Caco-2 (cell line): ENCODE data around the gene STT3B. TPM values are rescaled to one million over a fixed set of nuclear protein-coding genes. Genes with fewer than 3 reads are reported as not detected.

Experiments
- BruUV-seq: library from RNA; stranded (reverse); fragments of 400-500 nt; replicated peaks from 2 replicates; lab custom pipeline; 2021; lab: Mats Ljungman, UMichigan
- CTCF ChIA-PET: fragments of 300-600 bp; sonication (Branson Sonifier 250); formaldehyde crosslinking; loops from one replicate; lab custom pipeline; 2022; ENCODE audit warnings: antibody characterized with exemption; lab: Charles Lee
- POLR2A ChIA-PET: fragments of 300-600 bp; sonication (Branson Sonifier 250); formaldehyde crosslinking; loops from one replicate; lab custom pipeline; 2022; ENCODE audit warnings: antibody characterized with exemption; lab: Charles Lee
- DNase-seq, 2 experiments: peaks; one replicate each; pipeline versions ENCODE4 v3.0.0 to v3.0.0-alpha.2; 2020 to 2022
- H3K27me3 ChIP-seq: replicated peaks from 2 replicates; pipeline ENCODE4 v1.6.0; 2011; ENCODE audit warnings: low read length; ENCODE audit not compliant: control insufficient read depth, insufficient read depth
- H3K36me3 ChIP-seq: 2 replicates; pipeline ENCODE4 v1.5.1; 2011; ENCODE audit warnings: low read length; ENCODE audit not compliant: control insufficient read depth, insufficient read depth
- H3K4me1 ChIP-seq: fragments of 250-450 bp; sonication (Bioruptor Pico); 2 replicates; pipeline ENCODE4 v1.5.1; 2020; ENCODE audit warnings: mild to moderate bottlenecking
- H3K4me3 ChIP-seq: 2 replicates; pipeline ENCODE4 v1.5.1; 2011; ENCODE audit warnings: low read depth, mild to moderate bottlenecking, control low read depth, low read length
- H3K9me3 ChIP-seq: fragments of 250-450 bp; sonication (Bioruptor Pico); 2 replicates; pipeline ENCODE4 v1.5.1; 2020; ENCODE audit warnings: mild to moderate bottlenecking, moderate library complexity
- H3K27ac Mint-ChIP-seq: one replicate; pipeline ENCODE4 v1.8.0; 2022; ENCODE audit warnings: mixed read lengths; ENCODE audit not compliant: unreplicated experiment
- H3K27me3 Mint-ChIP-seq: one replicate; pipeline ENCODE4 v1.8.0; 2022; ENCODE audit warnings: mixed read lengths; ENCODE audit not compliant: insufficient read depth, unreplicated experiment
- H3K36me3 Mint-ChIP-seq: one replicate; pipeline ENCODE4 v1.8.0; 2022; ENCODE audit warnings: mild to moderate bottlenecking, mixed read lengths; ENCODE audit not compliant: insufficient read depth, unreplicated experiment
- H3K4me1 Mint-ChIP-seq: one replicate; pipeline ENCODE4 v1.8.0; 2022; ENCODE audit warnings: low read depth, mixed read lengths; ENCODE audit not compliant: unreplicated experiment
- H3K4me3 Mint-ChIP-seq: one replicate; pipeline ENCODE4 v1.8.0; 2022; ENCODE audit warnings: mild to moderate bottlenecking, moderate library complexity, mixed read lengths; ENCODE audit not compliant: unreplicated experiment
- H3K9me3 Mint-ChIP-seq: one replicate; pipeline ENCODE4 v1.8.0; 2022; ENCODE audit warnings: mixed read lengths; ENCODE audit not compliant: unreplicated experiment
- intact Hi-C: fragments of 100-400 bp; cut with micrococcal nuclease; formaldehyde crosslinking; loops from one replicate; pipeline ENCODE4 v1.10.0; 2022; ENCODE audit not compliant: unreplicated experiment
- total RNA-seq: library from RNA; stranded (reverse); gene quantifications from 2 replicates; pipeline ENCODE4 v1.2.3, GENCODE V29; 2022
- TF ChIP-seq, protein P1 (sequence below), 2 experiments: fragments of 200-600 bp in 1 of 2; IDR thresholded peaks; 1 replicate in 1 of 2; 2 replicates in 1 of 2; pipeline versions ENCODE4 v1.5.1 to v1.8.0; 2011 to 2022; ENCODE audit warnings: antibody characterized with exemption in 1 of 2, control low read depth in 1 of 2, inconsistent platforms in 1 of 2, low read depth in 1 of 2, low read length in 1 of 2, mild to moderate bottlenecking in 1 of 2, moderate library complexity in 1 of 2; ENCODE audit not compliant: insufficient read depth in 1 of 2, severe bottlenecking in 1 of 2, unreplicated experiment in 1 of 2

STT3B gene
- total RNA-seq, 1 experiment from 2014 or later = 162 TPM

DNA sequence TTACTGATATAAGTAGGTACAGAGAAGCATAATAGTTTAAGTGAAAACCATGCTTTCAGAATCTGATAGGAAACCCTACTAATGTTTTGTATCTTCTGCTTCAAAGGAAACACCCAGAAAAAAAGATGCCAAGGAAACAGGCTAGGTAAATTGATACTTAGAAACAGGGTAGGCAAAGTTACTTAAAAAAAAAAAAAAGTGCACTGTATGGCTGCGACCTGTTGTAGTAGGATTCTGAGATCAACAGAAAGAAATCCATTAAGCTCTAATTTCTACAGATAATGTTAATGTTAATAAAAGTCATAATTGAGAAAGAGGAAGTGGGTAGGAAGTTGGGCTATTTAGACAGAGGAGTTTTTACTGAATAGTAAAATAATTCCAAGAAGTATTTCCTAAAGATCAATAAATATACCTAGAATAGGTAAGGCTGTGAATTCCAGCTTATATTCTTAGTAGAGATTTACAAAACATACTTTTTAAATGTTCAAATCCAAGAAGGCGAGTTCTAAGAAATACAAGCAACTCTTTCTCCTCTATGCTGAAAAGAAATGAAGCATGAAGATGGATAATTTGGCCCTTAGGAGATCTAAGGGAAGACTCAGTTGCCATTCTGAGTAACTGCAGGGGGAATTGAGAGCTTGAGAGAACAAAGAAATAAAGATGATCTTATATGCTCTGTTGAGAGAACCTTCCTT lies 24.1 kb upstream of the STT3B start:
- no TSS peak for BruUV-seq
- intact Hi-C loops = no loop called here
- peaks cover 2% of the 10 kb centered on the region for H3K27me3 Mint-ChIP-seq
- no peak overlapping the region for H3K4me3 Mint-ChIP-seq
- no peak overlapping the region for H3K4me3 ChIP-seq
- no peaks in the 10 kb centered on the region for H3K36me3 Mint-ChIP-seq
- no peaks in the 10 kb centered on the region for H3K36me3 ChIP-seq
- DNase-seq = no peak
- H3K9me3 Mint-ChIP-seq = no peaks in the 10 kb centered on the region
- no peaks in the 10 kb centered on the region for H3K9me3 ChIP-seq
- CTCF ChIA-PET = no interaction called here
- H3K27ac Mint-ChIP-seq = no peak overlapping the region
- no peaks in the 10 kb centered on the region for H3K4me1 Mint-ChIP-seq
- no peaks in the 10 kb centered on the region for H3K27me3 ChIP-seq
- TF ChIP-seq, protein P1, sequence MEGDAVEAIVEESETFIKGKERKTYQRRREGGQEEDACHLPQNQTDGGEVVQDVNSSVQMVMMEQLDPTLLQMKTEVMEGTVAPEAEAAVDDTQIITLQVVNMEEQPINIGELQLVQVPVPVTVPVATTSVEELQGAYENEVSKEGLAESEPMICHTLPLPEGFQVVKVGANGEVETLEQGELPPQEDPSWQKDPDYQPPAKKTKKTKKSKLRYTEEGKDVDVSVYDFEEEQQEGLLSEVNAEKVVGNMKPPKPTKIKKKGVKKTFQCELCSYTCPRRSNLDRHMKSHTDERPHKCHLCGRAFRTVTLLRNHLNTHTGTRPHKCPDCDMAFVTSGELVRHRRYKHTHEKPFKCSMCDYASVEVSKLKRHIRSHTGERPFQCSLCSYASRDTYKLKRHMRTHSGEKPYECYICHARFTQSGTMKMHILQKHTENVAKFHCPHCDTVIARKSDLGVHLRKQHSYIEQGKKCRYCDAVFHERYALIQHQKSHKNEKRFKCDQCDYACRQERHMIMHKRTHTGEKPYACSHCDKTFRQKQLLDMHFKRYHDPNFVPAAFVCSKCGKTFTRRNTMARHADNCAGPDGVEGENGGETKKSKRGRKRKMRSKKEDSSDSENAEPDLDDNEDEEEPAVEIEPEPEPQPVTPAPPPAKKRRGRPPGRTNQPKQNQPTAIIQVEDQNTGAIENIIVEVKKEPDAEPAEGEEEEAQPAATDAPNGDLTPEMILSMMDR (IDR thresholded peaks at IDR 0.05; ENCODE audit: insufficient read depth in 1 of 2, low read depth in 1 of 2, low read length in 1 of 2, severe bottlenecking in 1 of 2, unreplicated experiment in 1 of 2) = no peak
- H3K4me1 ChIP-seq = no peaks in the 10 kb centered on the region
- POLR2A ChIA-PET = interaction anchor here (1.0 kb wide), 1 partner anchor 24 kb away, joined by 3 read pairs; the partner anchor contains the start of gene STT3B

- Histone ChIP-seq H3K27me3 (no peaks in the 10 kb centered on the region), H3K4me3 (no peak overlapping the region), H3K36me3 (no peaks in the 10 kb centered on the region), H3K9me3 (no peaks in the 10 kb centered on the region), H3K4me1 (no peaks in the 10 kb centered on the region)
- H3K27me3 Mint-ChIP-seq = peaks cover 2% of the 10 kb centered on the region
- BruUV-seq = no TSS peak
- no peak for DNase-seq
- ChIA-PET POLR2A (interaction anchor here (1.0 kb wide), 1 partner anchor 23 kb away, joined by 3 read pairs; the partner anchor contains the start of gene STT3B), CTCF (no interaction called here)
- no peaks in the 10 kb centered on the region for H3K36me3 Mint-ChIP-seq
- intact Hi-C loops = no loop called here
- TF ChIP-seq, protein P1 (IDR thresholded peaks at IDR 0.05; ENCODE audit: insufficient read depth in 1 of 2, low read depth in 1 of 2, low read length in 1 of 2, severe bottlenecking in 1 of 2, unreplicated experiment in 1 of 2) = no peak
- no peaks in the 10 kb centered on the region for H3K4me1 Mint-ChIP-seq
- H3K4me3 Mint-ChIP-seq = no peak overlapping the region
- no peak overlapping the region for H3K27ac Mint-ChIP-seq
- H3K9me3 Mint-ChIP-seq = no peaks in the 10 kb centered on the region
Measured at GRCh38 chr3:31509147-31509728, 23.5 kb upstream of the STT3B start.

DNA sequence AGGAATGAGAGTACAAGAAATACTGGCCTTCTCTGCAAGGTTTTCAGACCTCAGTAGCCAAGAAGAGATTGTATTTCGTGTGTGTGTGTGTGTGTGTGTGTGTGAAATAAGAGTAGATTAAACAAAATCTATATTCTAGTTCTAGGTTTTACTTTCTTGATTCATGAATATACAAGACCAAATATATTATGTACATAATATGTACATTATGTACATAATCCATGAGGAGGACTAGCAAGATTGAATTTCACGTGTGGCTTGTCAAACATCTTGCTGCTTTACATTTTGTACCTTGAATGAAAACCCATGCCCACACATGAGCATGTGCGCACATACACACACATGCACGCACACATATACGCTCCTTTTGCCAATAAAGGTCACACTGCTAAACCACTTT lies 18.2 kb upstream of the STT3B start:
- H3K4me1 ChIP-seq = no peaks in the 10 kb centered on the region

More for the DNA sequence above, 18.2 kb upstream of the STT3B start:
- no peak for DNase-seq
- no peaks in the 10 kb centered on the region for H3K27me3 Mint-ChIP-seq
- Histone ChIP-seq H3K36me3 (no peaks in the 10 kb centered on the region), H3K27me3 (no peaks in the 10 kb centered on the region), H3K9me3 (no peaks in the 10 kb centered on the region), H3K4me3 (no peak overlapping the region)
- H3K9me3 Mint-ChIP-seq = no peaks in the 10 kb centered on the region
- no peak overlapping the region for H3K4me3 Mint-ChIP-seq
- TF ChIP-seq, protein P1 (IDR thresholded peaks at IDR 0.05; ENCODE audit: insufficient read depth in 1 of 2, low read depth in 1 of 2, low read length in 1 of 2, severe bottlenecking in 1 of 2, unreplicated experiment in 1 of 2) = no peak
- no peak overlapping the region for H3K27ac Mint-ChIP-seq
- H3K36me3 Mint-ChIP-seq = no peaks in the 10 kb centered on the region
- intact Hi-C loops = no loop called here
- ChIA-PET CTCF (no interaction called here), POLR2A (no interaction called here)
- BruUV-seq = no TSS peak
- H3K4me1 Mint-ChIP-seq = no peaks in the 10 kb centered on the region
